ENCODE measurements around the gene ALPK1. TPM values are rescaled to one million over a fixed set of nuclear protein-coding genes. Genes with fewer than 3 reads are reported as not detected.

ALPK1 gene
- total and polyA plus RNA-seq, 2 of the 4 experiments (the other 2 are of a cell fraction), result 3.3 to 7.9 TPM

DNA sequence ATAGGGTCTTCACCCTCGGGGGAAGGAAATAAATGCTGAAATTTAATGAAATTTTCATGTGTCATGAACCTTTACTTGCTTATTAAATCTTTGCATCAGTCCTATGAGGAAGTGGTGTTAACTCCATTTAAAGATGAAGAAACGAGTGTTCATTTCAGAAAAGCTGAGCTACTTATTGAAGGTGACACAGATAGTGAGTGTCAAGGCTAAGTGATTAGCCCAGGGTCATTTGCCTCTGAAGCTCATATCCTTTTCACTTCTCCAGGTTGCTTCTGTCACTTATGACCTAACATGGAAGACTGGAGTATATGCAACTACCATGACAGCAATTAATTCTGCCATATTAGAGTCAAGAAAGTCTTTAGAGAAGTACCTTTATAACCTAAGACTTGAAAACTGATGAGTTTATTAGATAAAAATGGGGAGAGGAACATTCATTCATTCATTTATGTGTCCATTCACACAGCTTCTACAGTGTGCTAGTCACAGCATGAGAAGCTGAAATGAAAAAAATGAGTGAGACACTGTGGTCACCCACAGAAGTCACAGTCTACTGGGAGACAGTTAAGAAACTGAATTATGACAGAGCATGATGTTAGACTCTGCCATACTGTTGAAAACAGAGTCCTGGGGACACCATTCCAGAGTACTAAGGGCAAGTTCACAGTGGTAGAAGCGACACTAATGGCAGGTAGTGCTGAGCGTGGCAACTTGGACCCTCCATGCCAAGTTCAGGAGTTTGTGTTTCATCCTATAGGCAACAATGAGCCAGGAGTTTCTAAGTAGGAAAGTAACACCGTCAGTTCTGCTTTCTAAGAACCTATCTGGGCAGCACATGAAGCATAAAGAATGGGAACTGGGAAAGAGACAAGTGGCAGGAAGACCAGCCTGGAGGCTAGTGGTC is 21.3 kb downstream of the ALPK1 start:
- Histone ChIP-seq H3K9ac (ENCODE audit: low read depth, low read length) (no peak overlapping the region), H4K8ac (ENCODE audit: low read depth in 2 of 2, low read length in 2 of 2) (no peak overlapping the region), H4K91ac (ENCODE audit: insufficient read depth, low read depth, low read length) (no peak overlapping the region), H2BK15ac (ENCODE audit: low read depth, low read length) (no peak overlapping the region), H3K36me3 (ENCODE audit: control insufficient read depth, insufficient read depth, low read length) (peaks cover 2% of the 10 kb centered on the region; the same call in 1 of the 2 replicates), H2AK5ac (ENCODE audit: low read depth, low read length) (no peak overlapping the region), H3K4ac (ENCODE audit: low read depth, low read length) (no peak overlapping the region), H3K4me3 (ENCODE audit: insufficient read depth, low read depth, low read length) (no peak overlapping the region), H2BK120ac (ENCODE audit: low read depth, low read length) (no peak overlapping the region; the same call in 1 of the 2 replicates), H3K14ac (replicated peaks; ENCODE audit: low read depth, low read length) (0 out of 2 replicates have a peak overlapping the region, but pooled peaks have one; percentile 22), H3K27me3 (ENCODE audit: control insufficient read depth, insufficient read depth, low read length) (no peaks in the 10 kb centered on the region), H2AK9ac (replicated peaks; ENCODE audit: low read depth, low read length, poor library complexity) (no peak overlapping the region), H3K27ac (ENCODE audit: insufficient read depth, low read length) (no peak overlapping the region), H2AFZ (replicated peaks; ENCODE audit: low read length, poor library complexity) (no peak overlapping the region), H3K18ac (ENCODE audit: low read depth, low read length) (no peak overlapping the region; the same call in 1 of the 2 replicates), H4K20me1 (ENCODE audit: insufficient read depth, low read length) (no peaks in the 10 kb centered on the region), H3K79me1 (ENCODE audit: low read depth in 1 of 2, low read length in 2 of 2) (no peaks in the 10 kb centered on the region), H2BK20ac (ENCODE audit: low read depth, low read length) (no peak overlapping the region), H3K9me1 (ENCODE audit: insufficient read depth, low read length) (0 out of 2 replicates have a peak, but pooled peaks cover 5% of the 10 kb centered on the region), H3K56ac (ENCODE audit: extremely low read depth, insufficient read depth, low read length) (no peak overlapping the region), H4K5ac (ENCODE audit: low read depth, low read length) (no peak overlapping the region), H3K23ac (ENCODE audit: low read depth, low read length) (no peak overlapping the region), H3K4me2 (ENCODE audit: low read depth, low read length) (no peak overlapping the region), H3K9me3 (ENCODE audit: control insufficient read depth, insufficient read depth, low read length) (no peaks in the 10 kb centered on the region), H3K4me1 (ENCODE audit: control insufficient read depth, insufficient read depth, low read length) (no peaks in the 10 kb centered on the region), H2BK5ac (ENCODE audit: low read depth, low read length, poor library complexity, severe bottlenecking) (no peak overlapping the region)
- no peak for ATAC-seq (ENCODE audit: low read depth)
- intact Hi-C loops (cut with micrococcal nuclease) (no loop called here), in situ Hi-C loops (cut with MboI; ENCODE audit: low sequenced_read_pairs) (no loop called here), dilution Hi-C loops (cut with HindIII; ENCODE audit: low sequenced_read_pairs, unreplicated experiment) (no loop called here)
- no peak for DNase-seq
- WGBS, 2 experiments (ENCODE audit: extremely low coverage in 2 of 2, insufficient read length in 1 of 2), result 86% methylated on average over 1 of the region's 5 CpGs; no CpG with 5 or more reads in 1 of the 2 experiments
- TF ChIP-seq CEBPB (IDR thresholded peaks at IDR 0.05; ENCODE audit: low read depth, low read length), result no peak
- TF ChIP-seq, protein P1, sequence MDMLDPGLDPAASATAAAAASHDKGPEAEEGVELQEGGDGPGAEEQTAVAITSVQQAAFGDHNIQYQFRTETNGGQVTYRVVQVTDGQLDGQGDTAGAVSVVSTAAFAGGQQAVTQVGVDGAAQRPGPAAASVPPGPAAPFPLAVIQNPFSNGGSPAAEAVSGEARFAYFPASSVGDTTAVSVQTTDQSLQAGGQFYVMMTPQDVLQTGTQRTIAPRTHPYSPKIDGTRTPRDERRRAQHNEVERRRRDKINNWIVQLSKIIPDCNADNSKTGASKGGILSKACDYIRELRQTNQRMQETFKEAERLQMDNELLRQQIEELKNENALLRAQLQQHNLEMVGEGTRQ (IDR thresholded peaks at IDR 0.05; ENCODE audit: low read depth, low read length), result no peak
- no peak for TF ChIP-seq SMC3 (IDR thresholded peaks at IDR 0.05; ENCODE audit: low read depth, low read length)
- TF ChIP-seq NFE2L2 (IDR thresholded peaks at IDR 0.05; ENCODE audit: low read depth, low read length), result no peak
- no peak for TF ChIP-seq MAZ (IDR thresholded peaks at IDR 0.05; ENCODE audit: borderline replicate concordance, low read depth, low read length)
- TF ChIP-seq RCOR1 (IDR thresholded peaks at IDR 0.05; ENCODE audit: insufficient replicate concordance, low read length), result no peak
- TF ChIP-seq POLR2A (IDR thresholded peaks at IDR 0.05; ENCODE audit: low read depth, low read length), result no peak
- POLR2A ChIA-PET (ENCODE audit: unreplicated experiment), result no interaction called here
- BruUV-seq (replicated peaks), result no TSS peak
- CTCF ChIA-PET, result no interaction called here
